AG09319 (cell line): ENCODE data around the gene LPIN1.

Experiments used
- DNase-seq: peaks from one replicate; pipeline ENCODE4 v3.0.0-alpha.2; 2010; ENCODE audit warnings: low read depth; ENCODE audit errors: extremely low read depth
- TF ChIP-seq, protein P1 (sequence below): IDR thresholded peaks from 2 replicates; pipeline ENCODE4 v1.5.1; 2011; ENCODE audit warnings: low read depth, mild to moderate bottlenecking, inconsistent platforms, low read length, moderate library complexity

The LPIN1 gene

DNA sequence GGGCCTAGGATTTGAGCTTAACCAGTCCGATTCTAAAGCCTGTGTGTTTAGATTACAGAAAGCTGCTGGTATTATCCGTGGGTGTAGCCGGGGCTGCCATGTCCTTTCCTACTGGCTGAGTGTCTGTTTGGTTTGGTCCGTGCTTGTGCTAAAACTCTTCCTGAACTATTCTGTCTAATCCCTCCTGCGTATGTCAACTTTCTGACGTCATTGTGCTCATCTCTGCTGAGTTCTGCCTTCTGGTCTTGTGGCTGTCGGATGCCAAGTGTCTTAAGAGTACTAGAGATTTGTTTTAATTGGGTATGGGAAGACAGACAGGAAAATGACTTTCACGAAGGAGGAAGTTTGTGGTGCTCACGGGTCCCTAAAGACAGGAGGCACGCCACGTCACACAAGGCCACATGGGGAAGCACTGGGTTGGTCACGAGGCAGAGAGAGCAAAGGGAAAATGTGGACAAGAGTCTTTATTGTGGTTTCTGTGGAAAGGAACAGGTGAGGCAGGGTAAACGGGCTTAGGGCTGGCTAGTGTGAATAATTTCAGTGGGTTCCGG lies 44.6 kb upstream of the LPIN1 start:
- TF ChIP-seq, protein P1, sequence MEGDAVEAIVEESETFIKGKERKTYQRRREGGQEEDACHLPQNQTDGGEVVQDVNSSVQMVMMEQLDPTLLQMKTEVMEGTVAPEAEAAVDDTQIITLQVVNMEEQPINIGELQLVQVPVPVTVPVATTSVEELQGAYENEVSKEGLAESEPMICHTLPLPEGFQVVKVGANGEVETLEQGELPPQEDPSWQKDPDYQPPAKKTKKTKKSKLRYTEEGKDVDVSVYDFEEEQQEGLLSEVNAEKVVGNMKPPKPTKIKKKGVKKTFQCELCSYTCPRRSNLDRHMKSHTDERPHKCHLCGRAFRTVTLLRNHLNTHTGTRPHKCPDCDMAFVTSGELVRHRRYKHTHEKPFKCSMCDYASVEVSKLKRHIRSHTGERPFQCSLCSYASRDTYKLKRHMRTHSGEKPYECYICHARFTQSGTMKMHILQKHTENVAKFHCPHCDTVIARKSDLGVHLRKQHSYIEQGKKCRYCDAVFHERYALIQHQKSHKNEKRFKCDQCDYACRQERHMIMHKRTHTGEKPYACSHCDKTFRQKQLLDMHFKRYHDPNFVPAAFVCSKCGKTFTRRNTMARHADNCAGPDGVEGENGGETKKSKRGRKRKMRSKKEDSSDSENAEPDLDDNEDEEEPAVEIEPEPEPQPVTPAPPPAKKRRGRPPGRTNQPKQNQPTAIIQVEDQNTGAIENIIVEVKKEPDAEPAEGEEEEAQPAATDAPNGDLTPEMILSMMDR: no peak
- no peak for DNase-seq

DNA sequence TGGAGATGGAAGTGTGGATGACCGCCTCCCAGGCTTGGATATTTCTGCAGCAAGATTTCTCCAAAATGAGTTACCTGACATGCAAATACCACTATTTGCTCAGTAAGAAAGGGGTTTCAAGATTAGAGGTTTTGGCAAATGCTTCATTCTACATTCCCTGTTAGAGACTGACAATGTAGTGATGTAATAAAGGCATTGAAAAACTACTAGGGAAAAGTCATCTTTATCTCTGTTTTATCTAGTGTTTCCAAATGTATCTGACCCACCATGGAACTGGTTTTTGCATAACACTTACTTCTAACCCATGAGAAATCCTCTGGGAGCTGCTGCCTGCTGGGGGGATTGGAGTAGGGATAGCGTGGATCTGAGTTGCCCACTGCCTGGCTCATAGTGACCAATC lies 43.5 kb upstream of the LPIN1 start:
- no peak for DNase-seq
- TF ChIP-seq, protein P1: no peak

DNA sequence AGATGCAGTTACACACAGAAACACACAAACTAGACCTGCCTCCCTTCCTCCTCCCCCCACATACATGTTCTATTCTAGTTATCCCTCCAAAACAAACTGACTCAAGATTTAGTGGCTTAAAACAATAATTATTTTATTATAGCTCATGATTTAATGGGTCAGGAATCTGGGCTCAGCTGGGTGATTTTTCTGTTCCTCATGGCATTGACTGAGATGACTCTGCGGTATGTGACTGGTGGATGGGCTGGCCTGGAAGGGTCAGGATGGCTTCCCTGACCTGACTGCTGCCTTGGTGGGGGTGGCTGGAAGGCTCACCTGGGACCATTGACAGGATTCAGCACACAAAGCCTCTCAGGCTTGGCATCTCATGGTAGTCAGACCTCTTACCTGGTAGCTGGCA lies 42.7 kb upstream of the LPIN1 start:
- DNase-seq: no peak
- TF ChIP-seq, protein P1: no peak

DNA sequence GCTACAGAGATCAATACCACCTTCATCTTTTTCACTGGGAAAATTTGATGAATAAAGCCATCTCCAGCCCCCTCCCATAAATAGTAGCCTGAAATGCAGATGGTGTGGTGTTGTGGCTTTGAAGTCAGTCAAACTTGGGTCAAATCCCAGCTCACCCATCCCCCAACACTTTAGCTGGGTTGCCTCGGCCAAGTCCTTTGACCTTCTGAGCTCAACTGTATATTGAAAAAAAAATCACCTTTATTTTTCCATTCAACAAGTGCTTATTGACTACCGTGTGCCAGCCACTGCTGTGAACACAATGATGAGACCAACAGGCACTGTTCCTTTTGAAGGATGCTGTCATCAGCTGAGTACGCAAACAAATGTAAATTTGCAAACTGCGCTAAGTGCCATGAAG lies 41.4 kb upstream of the LPIN1 start:
- DNase-seq: no peak
- TF ChIP-seq, protein P1: no peak

DNA sequence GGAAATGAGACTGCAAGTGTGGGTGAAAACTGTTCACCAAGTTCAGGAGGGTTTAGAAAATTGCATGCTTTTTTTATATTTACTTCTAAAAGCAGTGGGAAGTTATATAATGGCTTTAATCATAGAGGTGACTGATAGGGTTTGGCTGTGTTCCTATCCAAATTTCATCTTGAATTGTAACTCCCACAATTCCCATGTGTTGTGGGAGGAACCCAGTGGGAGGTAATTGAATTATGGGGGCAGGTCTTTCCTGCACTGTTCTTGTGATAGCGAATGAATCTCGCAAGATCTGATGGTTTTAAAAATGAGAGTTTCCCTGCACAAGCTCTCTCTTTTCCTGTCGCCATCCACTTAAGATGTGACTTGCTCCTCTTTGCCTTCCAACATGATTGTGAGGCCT lies 40.7 kb upstream of the LPIN1 start:
- DNase-seq: no peak
- TF ChIP-seq, protein P1: no peak

DNA sequence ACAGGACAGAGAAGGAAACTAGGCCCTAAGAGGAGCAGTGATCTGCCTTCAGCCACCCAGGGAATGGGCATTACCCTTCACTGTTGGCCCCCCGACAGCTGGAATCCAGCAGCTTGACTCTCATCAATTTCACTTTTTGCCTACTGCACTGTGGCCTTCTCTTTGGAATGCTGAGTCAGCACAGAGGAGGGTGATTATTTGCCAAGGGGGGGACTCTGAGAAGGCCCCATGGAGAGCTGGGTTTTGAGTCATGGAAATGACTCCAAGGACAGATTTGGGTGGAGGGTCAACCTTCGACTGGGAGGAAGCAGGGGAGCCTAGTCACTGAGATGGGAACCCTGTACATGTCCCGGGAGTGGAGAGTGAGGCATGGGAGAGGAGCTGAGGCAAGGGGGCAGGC lies 38.3 kb upstream of the LPIN1 start:
- no peak for DNase-seq
- TF ChIP-seq, protein P1: no peak

DNA sequence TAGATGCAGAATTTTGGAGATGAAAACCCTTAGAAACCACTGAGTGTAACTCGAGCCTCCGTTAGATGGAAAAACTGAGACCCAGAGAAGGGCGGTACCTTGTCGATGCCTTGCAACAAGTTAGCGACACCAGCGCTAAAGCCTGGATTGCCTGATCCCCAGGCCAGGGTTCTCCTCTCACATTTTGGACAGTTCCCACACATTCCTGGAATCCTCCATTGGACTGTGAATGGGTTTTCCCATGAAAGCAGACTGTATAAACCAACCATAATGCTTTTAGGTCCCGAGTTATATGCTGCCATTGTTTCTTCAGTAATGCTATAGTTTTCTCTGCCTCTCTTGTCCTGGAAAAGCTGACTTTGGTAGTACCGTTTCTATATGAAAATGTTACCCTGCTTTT lies 37.1 kb upstream of the LPIN1 start:
- DNase-seq: no peak
- TF ChIP-seq, protein P1: no peak
